Measurements from ENCODE around the gene RMND5A.
"Not testable (repeated sequence)": the region's sequence is repeated elsewhere in the genome, so short reads cannot be mapped to it uniquely, and the experiment has no call there.

Gene RMND5A

DNA sequence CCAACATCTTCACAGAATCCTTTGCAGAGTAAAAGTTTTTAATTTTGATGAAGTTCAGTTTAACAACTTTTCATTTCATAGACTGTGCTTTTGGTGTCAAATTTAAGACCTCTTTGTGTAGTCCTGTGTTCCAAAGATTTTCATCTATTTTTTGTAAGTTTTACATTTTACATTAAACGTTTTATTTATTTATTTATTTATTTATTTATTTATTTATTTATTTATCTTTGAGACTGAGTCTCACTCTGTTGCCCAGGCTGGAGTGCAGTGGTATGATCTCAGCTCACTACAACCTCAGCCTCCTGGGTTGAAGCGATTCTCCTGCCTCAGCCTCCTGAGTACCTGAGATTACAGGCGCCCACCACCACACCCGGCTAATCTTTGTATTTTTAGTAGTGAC lies 12.0 kb upstream of the RMND5A start:
- DNase-seq = not testable (repeated sequence)

DNA sequence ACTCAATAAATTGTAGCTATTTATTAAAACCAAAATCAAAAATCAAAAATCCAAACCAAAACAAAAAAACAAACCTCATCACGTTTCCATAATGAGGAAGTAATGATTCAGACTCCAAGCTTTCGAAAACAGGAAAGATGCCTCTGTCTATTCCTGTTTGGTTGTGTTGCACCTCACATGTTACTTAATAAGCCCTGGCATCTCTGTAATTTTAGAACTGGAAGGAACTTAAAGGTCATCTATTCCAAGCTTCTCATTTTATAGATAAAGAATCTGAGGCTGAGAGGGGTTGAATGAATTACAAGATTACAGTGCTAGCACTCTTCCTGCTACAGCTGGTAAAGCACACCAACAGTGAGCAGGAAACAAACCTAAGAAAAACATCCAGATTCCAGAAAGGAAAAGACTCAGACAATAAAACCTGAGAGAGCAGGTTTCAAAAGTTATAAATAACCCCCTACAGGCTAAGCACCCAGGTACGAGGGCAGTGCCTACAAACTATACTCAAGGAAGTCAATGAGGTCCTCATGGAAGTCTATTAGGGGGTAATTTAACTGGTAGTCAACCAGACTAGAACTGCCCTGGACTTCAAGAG lies 5.4 kb upstream of the RMND5A start:
- DNase-seq = not testable (repeated sequence)

DNA sequence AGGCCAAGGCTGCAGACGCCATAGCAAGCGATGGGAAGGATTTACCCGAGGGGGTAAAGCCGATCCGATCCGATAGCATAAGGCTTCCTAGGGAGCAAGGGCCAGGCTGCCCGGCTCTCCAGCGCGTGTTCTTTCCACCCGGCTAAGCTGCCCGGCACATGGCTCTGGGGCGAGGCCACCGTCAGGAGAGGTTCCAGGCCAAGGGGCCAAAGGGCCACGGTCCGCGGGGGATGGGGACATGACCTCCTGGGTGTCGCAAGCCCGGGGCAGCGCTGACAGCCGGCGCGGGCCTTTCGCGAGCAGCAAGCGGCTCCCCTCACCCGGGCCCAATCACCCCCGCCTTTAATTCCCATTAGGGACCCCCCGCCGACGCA lies 841 bp upstream of the RMND5A start:
- not testable (repeated sequence) for DNase-seq

DNA sequence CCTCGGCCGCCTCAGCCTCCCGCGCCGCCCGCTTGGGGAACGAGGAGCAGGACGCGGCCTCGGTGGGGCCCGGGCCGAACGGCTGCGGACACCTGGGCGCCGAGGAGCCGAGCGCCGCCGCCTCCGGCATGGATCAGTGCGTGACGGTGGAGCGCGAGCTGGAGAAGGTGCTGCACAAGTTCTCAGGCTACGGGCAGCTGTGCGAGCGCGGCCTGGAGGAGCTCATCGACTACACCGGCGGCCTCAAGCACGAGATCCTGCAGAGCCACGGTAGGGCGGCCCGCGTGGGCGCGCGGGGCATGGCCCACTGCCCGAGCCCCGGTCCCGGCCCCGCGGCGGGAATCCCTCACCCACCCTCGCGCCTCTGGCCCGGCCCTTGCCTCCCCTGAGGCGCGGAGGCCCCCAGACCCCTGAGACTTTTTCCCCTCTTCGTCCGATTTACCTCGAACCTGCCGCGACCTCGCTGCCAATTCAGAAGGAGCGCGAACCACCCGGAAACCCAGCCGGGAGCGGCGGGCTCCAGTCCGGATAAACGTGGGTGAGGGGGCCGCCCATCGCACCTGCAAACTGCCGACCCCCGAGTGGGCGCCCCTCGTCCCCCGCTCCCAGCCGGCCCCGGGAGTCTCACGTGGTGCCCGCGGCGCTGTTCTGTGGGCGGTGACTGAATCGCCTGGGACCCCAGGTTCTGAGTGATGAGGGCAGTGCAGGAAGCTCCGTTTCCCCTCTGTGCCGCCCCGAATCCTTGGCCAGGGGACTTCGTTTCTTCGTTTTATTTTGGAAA lies 639 bp downstream of the RMND5A start:
- peak in 29 of 58 donors; percentile 4 to 69 (median 25) for DNase-seq

DNA sequence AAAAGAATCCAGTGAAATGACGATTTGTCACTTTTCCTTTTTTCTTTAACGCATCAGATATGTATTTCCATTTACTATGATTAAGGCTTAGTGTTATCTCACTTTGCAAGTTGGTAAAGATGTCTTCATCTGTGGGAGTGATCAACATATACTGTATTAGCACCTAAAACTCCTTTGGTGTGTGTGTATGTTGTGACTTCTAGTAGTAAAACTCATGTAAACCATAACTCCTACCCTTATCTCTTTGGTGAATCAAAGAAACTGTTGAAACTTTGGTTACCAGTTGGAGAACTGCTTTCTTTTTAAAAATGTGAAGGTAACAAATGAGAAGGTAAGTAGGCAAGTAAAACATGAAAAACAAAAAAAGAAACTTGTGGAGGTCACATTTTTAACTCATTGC lies 5.6 kb downstream of the RMND5A start:
- DNase-seq = not testable (repeated sequence)

DNA sequence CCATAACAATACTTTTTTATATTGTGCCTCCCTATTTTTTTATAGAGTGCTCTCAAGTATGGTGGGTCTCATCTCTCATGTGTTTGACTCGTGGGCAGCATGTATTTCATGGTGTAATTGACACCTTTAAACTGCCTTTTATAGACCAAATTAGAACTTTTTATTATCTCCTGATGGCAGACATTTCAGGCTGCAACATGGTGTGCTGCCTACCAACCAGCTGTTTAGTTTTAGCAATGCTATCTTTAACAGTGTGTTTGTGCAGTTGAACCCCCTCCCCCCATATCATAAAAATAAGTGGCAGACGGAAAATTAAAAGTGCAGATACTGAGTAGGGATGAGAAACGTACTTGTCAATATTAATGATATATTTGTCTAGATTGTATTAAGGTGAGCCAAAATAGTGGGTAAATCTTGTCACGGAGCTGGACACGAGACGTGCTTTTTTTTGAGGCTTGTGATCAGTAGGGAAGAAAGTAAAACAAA lies 12.0 kb downstream of the RMND5A start:
- not testable (repeated sequence) for DNase-seq

DNA sequence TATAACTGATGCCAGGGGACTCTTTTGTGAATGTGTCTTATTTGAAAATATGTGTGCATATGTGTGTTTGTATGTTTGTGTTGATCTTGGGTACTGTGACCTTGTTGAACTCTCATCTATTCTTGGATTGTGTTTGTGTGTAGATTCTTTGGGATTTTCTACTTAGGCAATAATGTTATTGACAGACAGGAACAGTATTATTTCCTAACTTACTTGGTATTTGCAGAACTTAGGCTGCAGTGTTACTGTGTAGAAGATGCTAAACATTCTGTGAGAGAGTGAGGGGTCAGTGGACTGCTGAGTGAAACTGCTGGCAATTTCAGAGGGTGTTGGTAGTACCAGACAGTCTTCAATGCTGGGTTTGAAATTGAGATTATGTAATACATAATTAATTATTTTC lies 12.7 kb downstream of the RMND5A start:
- DNase-seq = not testable (repeated sequence)

DNA sequence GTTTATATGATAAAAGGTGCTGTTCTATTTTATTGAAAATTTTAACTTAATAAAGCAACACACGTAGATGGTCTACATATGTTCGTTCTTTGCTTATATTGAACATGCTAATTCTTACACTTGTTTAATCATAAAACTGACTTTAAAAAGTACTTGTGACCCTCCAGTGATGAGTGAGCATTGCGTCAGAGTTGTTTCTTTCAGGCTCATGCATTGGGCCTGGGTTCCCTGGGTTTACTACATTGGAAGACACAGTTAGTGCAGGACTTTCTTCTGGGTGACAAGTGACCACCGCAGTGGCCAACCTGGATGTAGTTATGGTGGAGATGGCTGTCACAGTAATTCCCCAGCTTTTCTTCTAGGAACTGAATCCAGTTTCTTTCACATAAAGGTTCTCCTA lies 13.4 kb downstream of the RMND5A start:
- not testable (repeated sequence) for DNase-seq

DNA sequence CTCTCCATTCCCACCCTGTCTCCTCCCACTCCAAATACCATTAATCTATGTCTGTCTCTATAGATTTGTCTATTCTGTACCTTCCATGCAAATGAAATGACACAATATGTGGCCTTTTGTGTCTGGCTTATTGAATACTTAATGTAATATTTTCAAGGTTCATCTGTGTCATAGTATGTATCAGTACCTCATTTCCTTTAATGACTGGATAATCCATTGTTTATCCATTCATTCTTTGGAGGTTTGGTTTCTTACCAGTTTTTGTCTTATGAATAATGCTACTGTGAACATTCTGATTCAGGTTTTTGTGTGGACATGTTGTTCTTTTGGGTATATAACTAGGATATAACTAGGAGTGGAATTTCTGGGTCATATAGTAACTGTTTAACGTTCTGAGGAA lies 14.8 kb downstream of the RMND5A start:
- not testable (repeated sequence) for DNase-seq

DNA sequence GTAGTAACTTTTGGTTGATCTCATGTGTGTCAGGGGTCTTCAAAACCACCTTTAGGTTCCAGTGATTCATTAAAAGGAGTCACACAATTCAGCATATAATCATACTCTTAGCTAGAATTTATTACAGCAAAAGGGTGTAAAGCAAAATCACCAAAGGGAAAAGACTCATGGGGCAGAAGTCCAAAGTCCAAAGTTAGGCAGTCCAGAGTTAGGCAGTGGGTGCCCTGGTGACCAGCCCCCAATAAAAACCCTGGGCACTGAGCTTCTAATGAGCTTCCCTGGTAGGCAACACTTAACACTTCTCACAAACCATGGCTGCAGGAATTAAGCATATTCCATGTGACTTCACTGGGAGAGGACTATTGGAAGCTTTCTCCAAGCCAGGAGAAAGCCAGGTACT lies 19.4 kb downstream of the RMND5A start:
- DNase-seq = not testable (repeated sequence)

DNA sequence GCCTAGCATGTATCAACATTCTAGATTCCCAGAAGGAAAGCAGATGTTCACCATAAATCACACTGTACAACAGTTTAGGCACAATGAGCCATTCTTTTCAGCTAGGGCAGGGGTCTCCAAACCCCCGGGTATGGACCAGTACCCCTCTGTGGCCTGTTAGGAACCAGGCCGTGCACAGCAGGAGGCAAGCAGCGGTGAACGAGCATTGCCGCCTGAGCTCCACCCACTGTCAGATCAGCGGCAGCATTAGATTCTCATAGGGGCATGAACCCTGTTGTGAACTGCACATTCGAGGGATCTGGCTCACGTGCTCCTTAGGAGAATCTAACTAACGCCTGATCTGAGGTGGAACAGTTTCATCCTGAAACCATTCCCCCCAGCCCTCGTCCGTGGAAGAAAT lies 19.8 kb downstream of the RMND5A start:
- not testable (repeated sequence) for DNase-seq

DNA sequence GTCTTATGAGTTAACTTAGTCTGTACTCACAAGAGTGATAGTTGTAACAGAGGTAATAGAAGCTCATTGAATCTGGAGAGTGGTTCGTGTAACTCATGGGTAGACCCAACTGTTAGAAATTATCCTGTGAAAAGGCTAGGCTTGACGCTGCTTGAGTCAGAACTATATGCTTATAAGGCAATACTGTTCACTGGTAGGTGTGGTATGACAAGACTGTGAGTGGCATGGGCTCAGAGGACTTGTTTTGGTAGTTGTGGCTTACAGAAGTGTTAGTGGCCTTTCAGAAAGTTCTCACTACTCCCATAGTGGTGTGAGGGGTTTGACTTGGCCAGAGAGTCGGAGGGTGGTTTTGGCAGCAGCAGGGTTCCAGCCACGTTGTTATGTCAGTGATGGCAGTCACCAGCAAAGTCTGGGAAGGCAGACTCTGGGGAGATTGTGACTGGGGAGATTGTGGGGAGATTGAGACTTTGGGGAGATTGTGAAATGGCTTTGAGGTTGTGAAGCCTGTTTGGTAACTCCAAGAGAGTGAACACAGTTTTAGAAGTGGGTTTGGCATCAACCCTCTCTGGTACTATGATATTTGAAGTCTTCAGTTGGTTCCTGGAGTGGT lies 21.9 kb downstream of the RMND5A start:
- not testable (repeated sequence) for DNase-seq

DNA sequence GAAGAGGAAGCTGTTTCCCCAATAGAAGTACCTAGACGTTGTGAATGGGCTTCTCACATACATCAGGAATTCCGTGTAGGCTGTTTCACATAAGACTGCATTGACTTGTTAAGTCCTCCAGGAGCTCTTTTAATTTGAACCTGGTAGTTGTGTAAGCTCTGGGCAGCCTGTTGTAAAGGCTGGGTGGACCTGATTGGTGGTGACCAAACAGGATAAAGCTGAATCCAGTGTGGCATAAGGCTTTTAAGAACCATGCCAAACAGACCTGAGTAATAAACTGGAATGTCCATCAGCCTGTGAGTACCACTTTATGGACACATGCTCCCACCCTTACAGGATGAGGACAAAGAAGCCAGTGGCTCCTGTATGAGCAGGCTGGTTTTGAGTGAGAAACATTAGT lies 24.1 kb downstream of the RMND5A start:
- DNase-seq = no peak

DNA sequence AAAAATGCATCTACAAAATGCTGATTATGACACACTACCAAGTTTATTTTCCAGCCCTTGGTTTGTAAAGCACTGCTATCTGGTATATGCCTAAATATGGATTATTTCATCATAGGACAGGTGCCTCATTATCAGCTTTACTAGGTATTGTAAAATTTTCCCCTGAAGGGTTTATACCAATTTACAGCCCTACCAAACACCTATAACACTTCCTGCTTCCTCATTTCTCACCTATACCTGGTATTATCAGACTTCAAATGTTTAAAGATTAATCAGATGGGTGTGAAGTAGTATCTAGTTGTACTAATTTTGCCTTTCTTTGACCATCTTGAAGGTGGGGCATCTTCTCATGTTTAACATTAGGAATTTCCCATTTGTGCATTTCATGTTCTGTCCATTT lies 26.8 kb downstream of the RMND5A start:
- no peak for DNase-seq

DNA sequence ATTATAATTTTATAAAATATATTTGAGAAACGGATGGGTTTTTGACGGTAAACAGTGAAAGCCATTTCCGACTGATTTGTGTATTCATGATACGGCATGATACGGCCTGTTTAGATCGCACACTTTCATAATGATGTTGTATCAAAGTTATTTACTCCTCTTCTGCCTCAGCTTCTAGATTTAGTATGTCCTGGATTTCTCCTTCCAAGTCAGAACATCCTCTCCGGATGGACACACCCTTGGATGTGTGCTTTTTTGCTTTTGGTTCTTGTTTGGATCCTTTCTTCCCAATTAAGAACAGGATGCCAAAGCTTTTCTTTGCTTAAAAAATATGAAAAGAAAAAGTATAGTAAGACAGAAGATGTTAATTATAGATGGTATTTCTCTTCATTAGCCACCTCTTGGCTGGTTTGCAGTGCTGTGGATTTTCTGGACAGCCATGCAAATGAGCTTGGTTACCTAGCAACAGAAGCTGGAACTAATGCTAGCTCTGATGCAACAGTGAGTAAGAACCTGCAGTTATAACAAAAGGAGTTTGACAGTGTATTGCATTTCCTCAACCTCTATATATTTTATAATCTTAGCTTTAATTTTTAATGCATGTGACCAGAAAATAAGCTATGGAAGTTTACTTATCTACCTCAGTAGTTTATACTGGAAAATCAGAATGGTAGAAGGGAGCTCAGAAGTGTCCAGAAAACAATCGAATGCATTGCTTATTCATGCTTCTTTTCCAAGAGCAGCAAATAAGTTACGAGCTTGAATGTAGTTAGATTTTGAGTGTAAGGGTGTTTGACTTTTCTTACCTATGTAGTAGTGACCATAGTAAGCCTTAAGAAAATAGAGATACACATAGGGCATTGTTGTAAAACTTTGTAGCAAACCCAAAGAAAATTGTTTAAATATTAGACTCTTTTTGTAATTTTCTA lies 27.9 kb downstream of the RMND5A start:
- peak in 31 of 58 donors; percentile 0 to 80 (median 35) for DNase-seq

DNA sequence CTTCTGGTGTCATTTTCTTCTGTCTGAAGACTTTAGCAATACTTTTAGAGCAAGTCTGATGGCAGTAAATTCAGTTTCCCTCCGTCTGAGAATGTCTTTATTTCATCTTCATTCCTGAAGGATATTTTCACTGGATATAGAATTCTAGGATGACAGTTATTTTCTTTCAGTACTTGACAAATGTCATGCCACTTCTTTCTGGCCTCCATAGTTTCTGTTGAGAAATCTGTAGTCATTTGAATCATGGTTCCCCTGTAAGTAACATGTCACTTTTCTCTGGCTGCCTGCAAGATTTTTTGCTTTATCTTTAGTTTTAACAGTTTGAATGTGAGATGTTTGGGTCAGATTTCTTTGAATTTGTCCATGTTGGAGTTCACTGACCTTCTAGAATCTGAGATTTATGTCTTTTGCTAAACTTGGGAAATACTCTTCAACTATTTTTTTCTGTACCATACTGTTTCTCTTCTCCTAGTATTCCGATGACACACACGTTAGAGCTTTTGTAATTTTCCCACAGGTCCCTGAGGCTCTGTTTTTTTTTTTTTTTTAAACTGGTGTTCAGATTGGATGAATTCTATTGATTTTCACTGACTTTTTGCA lies 30.2 kb downstream of the RMND5A start:
- no peak for DNase-seq

DNA sequence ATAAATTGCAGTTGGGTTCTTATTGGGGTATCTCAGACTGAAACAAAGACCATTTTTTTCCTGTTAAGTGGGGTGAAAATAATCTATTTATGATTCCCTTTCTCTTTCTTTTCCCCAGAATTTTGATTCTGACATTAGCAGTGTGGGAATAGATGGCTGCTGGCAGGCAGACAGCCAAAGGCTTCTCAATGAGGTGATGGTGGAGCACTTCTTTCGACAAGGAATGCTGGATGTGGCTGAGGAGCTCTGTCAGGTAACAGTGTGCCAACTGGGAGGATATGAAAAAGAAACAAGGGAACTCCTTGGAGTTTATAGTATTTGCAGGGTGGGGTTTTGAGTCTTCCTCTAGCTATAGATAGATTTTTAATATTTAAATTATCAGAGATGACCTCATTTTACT lies 31.7 kb downstream of the RMND5A start:
- DNase-seq = no peak

DNA sequence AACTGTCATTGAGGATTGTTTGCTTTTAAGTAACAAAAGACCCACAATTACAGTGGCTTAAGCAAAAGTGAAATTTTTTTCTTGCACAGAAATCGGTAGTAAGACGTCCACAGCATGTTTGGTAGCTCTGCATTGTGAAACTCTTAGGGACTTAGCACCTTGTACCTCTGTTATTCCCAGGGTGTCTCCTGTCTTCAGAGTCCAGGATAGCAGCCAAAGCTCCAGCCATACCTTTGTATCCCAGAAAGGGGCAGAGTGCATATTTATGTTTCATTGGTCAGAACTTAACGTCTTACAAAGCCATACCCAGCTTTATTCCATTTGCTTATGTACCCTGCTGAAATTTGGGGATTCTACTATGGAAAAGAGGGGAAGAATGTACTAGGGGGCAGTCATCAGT lies 32.8 kb downstream of the RMND5A start:
- no peak for DNase-seq

DNA sequence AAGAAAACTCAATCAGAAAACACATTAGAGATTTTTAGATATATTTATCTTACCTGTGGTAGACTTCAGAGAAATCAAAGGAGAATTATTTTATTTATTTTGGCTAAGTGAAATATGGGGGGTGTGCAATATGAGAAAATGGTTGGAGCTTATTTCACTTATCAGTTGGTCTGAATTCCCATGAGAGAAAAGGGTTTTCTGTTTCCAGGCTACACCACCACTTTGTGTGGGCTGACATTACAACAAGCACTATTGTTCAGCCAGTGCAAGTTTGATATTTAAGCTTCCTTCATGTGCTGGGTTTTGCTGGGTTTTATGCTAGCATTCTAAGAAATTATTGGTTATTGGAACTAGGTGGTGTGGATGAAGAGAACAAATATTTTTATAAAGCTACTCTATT lies 33.5 kb downstream of the RMND5A start:
- DNase-seq = peak in 1 of 58 donors; percentile 25

DNA sequence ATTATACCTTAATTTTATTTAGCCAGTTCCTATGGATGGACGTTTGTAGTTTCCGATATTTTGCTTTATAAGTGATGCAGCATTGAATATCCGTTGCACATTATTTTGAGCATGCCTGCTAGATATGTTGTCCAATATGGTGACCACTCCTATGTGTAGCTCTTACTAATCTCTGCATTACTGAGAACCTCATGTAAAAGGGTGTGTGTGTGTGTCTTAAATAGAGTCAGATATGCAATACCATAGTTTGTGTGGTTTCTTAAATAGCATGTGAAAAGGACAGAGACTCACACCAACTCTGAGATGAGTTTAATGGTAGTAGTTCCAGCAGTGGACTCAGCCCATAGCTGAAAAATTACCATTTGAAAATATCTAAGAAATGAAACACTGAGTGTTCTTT lies 38.3 kb downstream of the RMND5A start:
- DNase-seq = no peak

DNA sequence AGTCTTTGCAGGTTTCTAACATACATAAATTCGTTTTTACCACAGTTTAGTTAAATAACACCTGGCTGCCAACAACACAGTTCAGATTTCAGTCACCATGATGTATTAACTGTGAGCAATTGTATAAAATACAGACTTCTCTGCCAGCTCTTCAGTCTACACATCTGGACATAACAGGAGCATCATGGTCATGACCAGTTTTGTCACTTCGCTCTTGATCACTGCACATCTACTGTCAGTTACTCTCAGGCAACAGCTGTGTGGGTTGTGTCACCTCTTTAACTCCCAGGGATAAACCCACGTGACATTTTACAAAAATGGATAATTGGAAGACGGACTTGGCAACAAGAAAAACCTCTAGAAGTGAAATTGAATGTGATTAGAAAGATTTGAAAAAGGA lies 40.3 kb downstream of the RMND5A start:
- DNase-seq = no peak

Data from anterior cingulate cortex (tissue), 58 donors.